ENCODE measurements around the gene MYO3B.

MYO3B gene

DNA sequence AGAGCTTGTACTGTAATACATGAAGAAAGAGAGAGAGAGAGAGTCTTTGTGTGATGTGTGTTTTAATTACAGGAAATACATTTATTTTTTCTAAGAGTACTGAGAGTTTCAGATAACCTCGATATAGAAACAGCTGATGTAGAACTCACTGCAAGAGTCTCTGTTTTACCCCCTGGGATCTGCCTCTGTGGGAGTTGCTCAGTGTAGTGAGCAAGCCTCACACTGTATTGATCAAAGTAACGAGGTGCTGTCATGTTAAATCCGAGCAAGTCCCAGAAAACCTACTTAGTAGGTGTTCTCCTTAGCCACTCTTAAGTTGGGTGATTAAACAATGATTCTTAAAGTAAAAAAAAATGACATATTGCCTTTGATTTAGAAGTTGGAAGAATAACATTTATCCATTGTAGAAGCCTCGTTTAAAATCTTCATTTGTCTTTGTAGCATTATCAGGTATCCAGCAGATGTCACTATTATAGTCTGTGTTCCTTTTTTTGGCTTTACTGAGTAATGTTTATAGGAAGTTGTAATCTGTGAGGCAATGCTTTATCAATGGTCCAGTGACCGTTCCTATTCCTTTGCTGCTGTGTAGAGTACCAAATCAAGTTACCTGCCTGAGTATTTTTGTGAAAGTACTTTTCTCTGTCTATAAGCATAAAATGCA lies 219.0 kb downstream of the MYO3B start:
- H3K4me2 ChIP-seq (ENCODE audit: low read length) = peak overlapping the region; percentile 23

DNA sequence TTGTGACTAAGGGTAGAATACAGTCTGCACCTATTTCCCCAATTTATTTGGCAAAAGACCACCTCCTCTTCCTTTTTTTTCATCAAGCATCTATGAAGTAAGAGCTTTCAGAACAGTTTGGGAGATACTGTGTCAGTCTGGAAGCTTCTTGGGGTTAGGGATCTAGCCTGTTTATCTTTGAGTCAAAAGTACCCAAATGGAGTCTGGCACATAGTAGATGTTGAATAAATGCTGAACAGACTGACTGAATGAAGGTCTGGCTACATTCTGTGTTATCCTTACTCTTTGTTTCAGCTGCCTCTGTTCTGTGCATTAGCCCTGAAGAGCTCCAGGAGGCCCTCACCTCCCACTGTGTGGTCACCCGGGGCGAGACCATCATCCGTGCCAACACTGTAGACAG lies 223.2 kb downstream of the MYO3B start:
- TF ChIP-seq, protein P1, sequence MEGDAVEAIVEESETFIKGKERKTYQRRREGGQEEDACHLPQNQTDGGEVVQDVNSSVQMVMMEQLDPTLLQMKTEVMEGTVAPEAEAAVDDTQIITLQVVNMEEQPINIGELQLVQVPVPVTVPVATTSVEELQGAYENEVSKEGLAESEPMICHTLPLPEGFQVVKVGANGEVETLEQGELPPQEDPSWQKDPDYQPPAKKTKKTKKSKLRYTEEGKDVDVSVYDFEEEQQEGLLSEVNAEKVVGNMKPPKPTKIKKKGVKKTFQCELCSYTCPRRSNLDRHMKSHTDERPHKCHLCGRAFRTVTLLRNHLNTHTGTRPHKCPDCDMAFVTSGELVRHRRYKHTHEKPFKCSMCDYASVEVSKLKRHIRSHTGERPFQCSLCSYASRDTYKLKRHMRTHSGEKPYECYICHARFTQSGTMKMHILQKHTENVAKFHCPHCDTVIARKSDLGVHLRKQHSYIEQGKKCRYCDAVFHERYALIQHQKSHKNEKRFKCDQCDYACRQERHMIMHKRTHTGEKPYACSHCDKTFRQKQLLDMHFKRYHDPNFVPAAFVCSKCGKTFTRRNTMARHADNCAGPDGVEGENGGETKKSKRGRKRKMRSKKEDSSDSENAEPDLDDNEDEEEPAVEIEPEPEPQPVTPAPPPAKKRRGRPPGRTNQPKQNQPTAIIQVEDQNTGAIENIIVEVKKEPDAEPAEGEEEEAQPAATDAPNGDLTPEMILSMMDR (IDR thresholded peaks at IDR 0.05; ENCODE audit: low read depth, low read length) = no peak
- TF ChIP-seq EZH2phosphoT487 (IDR thresholded peaks at IDR 0.05; ENCODE audit: low read depth) = no peak

More for the DNA sequence above, 219.0 kb downstream of the MYO3B start:
- H3K27me3 ChIP-seq (ENCODE audit: low read depth, low read length) = peaks cover 67% of the 10 kb centered on the region
- H3K79me2 ChIP-seq (ENCODE audit: low read length) = no peaks in the 10 kb centered on the region
- H3K9me3 ChIP-seq (ENCODE audit: insufficient read depth, low read length) = no peaks in the 10 kb centered on the region
- no peak for TF ChIP-seq EZH2phosphoT487 (IDR thresholded peaks at IDR 0.05; ENCODE audit: low read depth)
- TF ChIP-seq, protein P1 (IDR thresholded peaks at IDR 0.05; ENCODE audit: low read depth, low read length) = peak; percentile 64
- no peak overlapping the region for H3K27ac ChIP-seq (ENCODE audit: low read length)
- H3K4me3 ChIP-seq (ENCODE audit: low read length) = no peak overlapping the region
- no peak overlapping the region for H3K9ac ChIP-seq (ENCODE audit: low read length)
- peaks cover 3% of the 10 kb centered on the region; the same call in 1 of the 2 replicates for H3K4me1 ChIP-seq (ENCODE audit: low read length)
- no peak overlapping the region for H2AFZ ChIP-seq (ENCODE audit: low read depth, low read length)
- no peaks in the 10 kb centered on the region for H4K20me1 ChIP-seq (ENCODE audit: insufficient read depth, low read length)
- H3K36me3 ChIP-seq (replicated peaks; ENCODE audit: low read depth, low read length) = no peaks in the 10 kb centered on the region

DNA sequence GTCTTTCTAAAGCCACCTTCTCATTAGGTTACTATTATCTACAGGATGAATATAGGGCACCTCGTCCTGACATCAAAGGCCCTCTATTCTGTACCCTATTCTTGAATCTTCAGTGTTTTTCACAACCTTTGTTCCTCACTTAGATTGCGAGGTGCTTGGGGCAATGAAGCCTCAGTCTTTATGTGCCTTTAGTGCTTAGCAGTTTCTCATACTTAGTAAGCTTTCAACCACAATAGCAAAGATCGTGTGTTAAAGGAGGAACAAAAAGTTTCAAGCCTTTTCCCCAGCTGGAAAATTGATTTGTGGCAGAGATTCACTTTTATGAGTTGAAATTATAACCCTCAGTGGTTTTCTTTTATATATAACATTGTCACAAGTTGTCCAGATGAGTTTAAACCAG lies 226.9 kb downstream of the MYO3B start:
- H3K36me3 ChIP-seq (replicated peaks; ENCODE audit: low read depth, low read length) = no peaks in the 10 kb centered on the region
- TF ChIP-seq, protein P1 (IDR thresholded peaks at IDR 0.05; ENCODE audit: low read depth, low read length) = no peak
- TF ChIP-seq EZH2phosphoT487 (IDR thresholded peaks at IDR 0.05; ENCODE audit: low read depth) = no peak
- no peak overlapping the region for H2AFZ ChIP-seq (ENCODE audit: low read depth, low read length)

More for the DNA sequence above, 223.2 kb downstream of the MYO3B start:
- Histone ChIP-seq H3K79me2 (ENCODE audit: low read length) (no peaks in the 10 kb centered on the region), H3K4me1 (ENCODE audit: low read length) (peaks cover 33% of the 10 kb centered on the region), H2AFZ (ENCODE audit: low read depth, low read length) (no peak overlapping the region), H4K20me1 (ENCODE audit: insufficient read depth, low read length) (peaks cover 25% of the 10 kb centered on the region), H3K9me3 (ENCODE audit: insufficient read depth, low read length) (no peaks in the 10 kb centered on the region), H3K27ac (ENCODE audit: low read length) (no peak overlapping the region), H3K4me2 (ENCODE audit: low read length) (no peak overlapping the region), H3K36me3 (replicated peaks; ENCODE audit: low read depth, low read length) (no peaks in the 10 kb centered on the region), H3K4me3 (ENCODE audit: low read length) (no peak overlapping the region), H3K9ac (ENCODE audit: low read length) (no peak overlapping the region), H3K27me3 (ENCODE audit: low read depth, low read length) (peaks cover 66% of the 10 kb centered on the region)

DNA sequence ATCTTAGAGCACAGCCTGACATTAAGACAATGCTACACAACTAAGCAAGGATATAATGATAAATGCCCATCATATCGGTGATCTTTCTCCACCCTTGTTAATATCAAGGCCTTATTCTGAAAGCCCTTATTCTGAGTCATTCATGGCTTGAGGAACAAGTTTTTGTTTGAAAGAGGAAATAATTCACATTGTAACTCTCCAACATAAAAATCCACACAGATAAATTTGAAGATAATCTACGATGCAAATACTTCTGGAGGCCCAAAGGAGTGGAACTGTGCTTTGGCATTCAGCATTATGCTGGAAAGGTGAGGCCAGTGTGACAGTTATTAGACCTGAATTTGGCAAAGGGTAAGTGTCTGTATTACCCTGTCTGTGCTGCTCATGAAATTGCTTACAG lies 227.4 kb downstream of the MYO3B start:
- H3K79me2 ChIP-seq (ENCODE audit: low read length) = no peaks in the 10 kb centered on the region
- no peak overlapping the region for H2AFZ ChIP-seq (ENCODE audit: low read depth, low read length)
- H3K36me3 ChIP-seq (replicated peaks; ENCODE audit: low read depth, low read length) = no peaks in the 10 kb centered on the region
- peaks cover 28% of the 10 kb centered on the region for H4K20me1 ChIP-seq (ENCODE audit: insufficient read depth, low read length)
- H3K27me3 ChIP-seq (ENCODE audit: low read depth, low read length) = peaks cover 69% of the 10 kb centered on the region
- H3K9ac ChIP-seq (ENCODE audit: low read length) = no peak overlapping the region
- no peak overlapping the region for H3K4me3 ChIP-seq (ENCODE audit: low read length)
- H3K27ac ChIP-seq (ENCODE audit: low read length) = no peak overlapping the region
- H3K9me3 ChIP-seq (ENCODE audit: insufficient read depth, low read length) = no peaks in the 10 kb centered on the region
- TF ChIP-seq, protein P1 (IDR thresholded peaks at IDR 0.05; ENCODE audit: low read depth, low read length) = no peak
- TF ChIP-seq EZH2phosphoT487 (IDR thresholded peaks at IDR 0.05; ENCODE audit: low read depth) = no peak
- H3K4me1 ChIP-seq (ENCODE audit: low read length) = peaks cover 46% of the 10 kb centered on the region
- H3K4me2 ChIP-seq (ENCODE audit: low read length) = peak overlapping the region; percentile 62

More for the DNA sequence above, 226.9 kb downstream of the MYO3B start:
- Histone ChIP-seq H3K4me2 (ENCODE audit: low read length) (peak overlapping the region; percentile 62), H3K9me3 (ENCODE audit: insufficient read depth, low read length) (no peaks in the 10 kb centered on the region), H3K79me2 (ENCODE audit: low read length) (no peaks in the 10 kb centered on the region), H3K27me3 (ENCODE audit: low read depth, low read length) (peaks cover 69% of the 10 kb centered on the region), H3K4me1 (ENCODE audit: low read length) (peaks cover 46% of the 10 kb centered on the region), H3K4me3 (ENCODE audit: low read length) (0 out of 2 replicates have a peak overlapping the region, but pooled peaks have one; percentile 9), H3K27ac (ENCODE audit: low read length) (no peak overlapping the region), H4K20me1 (ENCODE audit: insufficient read depth, low read length) (peaks cover 28% of the 10 kb centered on the region), H3K9ac (ENCODE audit: low read length) (no peak overlapping the region)
